Left colon (tissue), 2 donors: ENCODE results near the gene APOL2. TPM values are rescaled to one million over a fixed set of nuclear protein-coding genes. Genes with fewer than 3 reads are reported as not detected.
"Not testable (repeated sequence)": the region's sequence is repeated elsewhere in the genome, so short reads cannot be mapped to it uniquely, and the experiment has no call there.

Experiments used
- ATAC-seq: fragments of 200-7000 bp; cut with Tn5 transposase; one replicate; pipeline ENCODE4 v1.9.1; 2020; ENCODE audit warnings: mild to moderate bottlenecking, moderate library complexity
- DNase-seq, 2 donors: peaks; one replicate each; pipeline ENCODE4 v3.0.0-alpha.2; 2020
- intact Hi-C, 2 donors: fragments of 100-400 bp; cut with DNase I in 1 of 2; cut with micrococcal nuclease in 1 of 2; formaldehyde crosslinking; loops; one replicate each; pipeline versions ENCODE4 v1.11.2 to v1.14.0; 2022; cut with DNase I, micrococcal nuclease
- total RNA-seq, 2 donors: library from RNA; stranded (reverse); fragmentation: NEBNext Ultra II Directional; extraction: Animal tissue kit (Norgen Biotek cat#: 25700); gene quantifications; one replicate each; pipeline ENCODE4 v1.2.1, GENCODE V29; 2021
- donor health status: DM: no; HTN: no; CAD: no.
- donor health status: DM: yes; HTN: yes; CAD: no.

APOL2 gene
- total RNA-seq, 2 donors from 2014 or later, result 29.8 to 49.0 TPM

- intact Hi-C loops, result no loop called here
- DNase-seq (no peak), ATAC-seq (no peak)
These were observed 9.8 kb upstream of the APOL2 start for GRCh38 chr22:36249160-36249559.

GRCh38 chr22:36247955-36248354 lies 8.6 kb upstream of the APOL2 start:
- ATAC-seq (no peak), DNase-seq (no peak)
- intact Hi-C loops, result no loop called here

DNA sequence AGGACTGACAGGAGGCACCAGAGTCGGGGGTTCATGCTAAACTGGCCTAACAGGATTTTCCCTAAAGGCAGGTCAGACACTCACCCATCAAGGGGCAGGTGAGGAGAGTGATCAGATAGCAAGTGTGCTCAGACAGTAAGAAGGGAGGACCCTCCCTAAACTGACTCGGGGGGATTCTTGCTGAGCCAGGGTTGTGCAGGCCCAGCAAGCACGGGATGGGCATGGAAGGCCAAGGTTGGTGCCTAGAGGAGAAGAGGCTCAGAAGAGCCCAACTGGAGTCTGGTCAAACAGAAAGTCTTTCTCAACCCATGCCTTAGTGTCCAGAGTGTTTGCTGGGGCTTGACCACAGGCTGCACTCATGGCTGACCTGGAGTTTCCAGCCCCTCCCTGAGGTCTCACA lies 7.4 kb upstream of the APOL2 start:
- intact Hi-C loops, result no loop called here
- ATAC-seq (no peak), DNase-seq (no peak)

GRCh38 chr22:36245805-36246356 lies 6.6 kb upstream of the APOL2 start:
- ATAC-seq, result no peak

GRCh38 chr22:36244522-36245391 lies 5.4 kb upstream of the APOL2 start:
- ATAC-seq (no peak), DNase-seq (no peak)
- intact Hi-C loops, result no loop called here

More at GRCh38 chr22:36245805-36246356, 6.6 kb upstream of the APOL2 start:
- DNase-seq, result no peak
- intact Hi-C loops, result no loop called here

DNA sequence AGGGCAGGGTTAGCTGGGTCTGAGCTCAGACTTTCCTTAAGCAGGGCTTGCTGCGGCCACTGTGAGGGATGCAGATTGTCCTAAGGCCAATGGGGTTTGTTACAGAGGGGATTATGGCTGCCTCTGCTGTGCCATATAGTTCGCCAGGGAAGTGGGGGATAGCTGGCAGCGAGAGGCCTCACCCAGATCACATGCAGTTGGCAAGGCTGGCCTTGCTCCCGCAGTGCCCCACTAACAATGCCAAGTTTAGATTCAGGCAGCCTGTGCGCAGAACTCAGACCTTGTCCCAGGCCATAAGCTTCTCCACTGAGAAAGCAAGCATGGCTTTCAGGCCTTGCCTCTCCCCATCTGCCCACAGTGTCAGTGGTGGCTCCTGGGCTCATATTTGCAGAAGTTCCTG lies 4.7 kb upstream of the APOL2 start:
- no peak for ATAC-seq
- DNase-seq, result no peak
- intact Hi-C loops, result no loop called here

DNA sequence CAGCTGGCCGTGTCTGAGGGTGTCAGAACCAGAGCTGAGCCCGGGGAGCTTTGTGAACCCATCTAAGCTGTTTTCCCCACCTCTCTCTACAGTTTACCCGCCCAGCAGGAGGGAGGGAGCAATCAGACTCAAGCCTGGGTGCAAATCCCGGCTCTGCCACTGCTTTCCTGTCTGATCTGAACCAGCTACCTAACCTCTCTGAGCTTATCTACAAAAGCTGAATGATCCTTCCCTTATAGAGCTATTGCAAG lies 252 bp downstream of the APOL2 start:
- ATAC-seq (peak; percentile 44), DNase-seq (peak in 1 of 2 donors; percentile 29)
- intact Hi-C loops, result no loop called here

GRCh38 chr22:36238373-36239149 lies 766 bp downstream of the APOL2 start:
- intact Hi-C loops, result no loop called here
- peak in 1 of 2 donors; percentile 52 for DNase-seq
- peak; percentile 70 for ATAC-seq

GRCh38 chr22:36237462-36238372 lies 1.6 kb downstream of the APOL2 start:
- ATAC-seq (peak; percentile 41), DNase-seq (no peak)
- intact Hi-C loops, result no loop called here

- no peak for ATAC-seq
- intact Hi-C loops, result no loop called here
- DNase-seq, result no peak
These were observed 2.7 kb downstream of the APOL2 start for GRCh38 chr22:36236388-36237319.

DNA sequence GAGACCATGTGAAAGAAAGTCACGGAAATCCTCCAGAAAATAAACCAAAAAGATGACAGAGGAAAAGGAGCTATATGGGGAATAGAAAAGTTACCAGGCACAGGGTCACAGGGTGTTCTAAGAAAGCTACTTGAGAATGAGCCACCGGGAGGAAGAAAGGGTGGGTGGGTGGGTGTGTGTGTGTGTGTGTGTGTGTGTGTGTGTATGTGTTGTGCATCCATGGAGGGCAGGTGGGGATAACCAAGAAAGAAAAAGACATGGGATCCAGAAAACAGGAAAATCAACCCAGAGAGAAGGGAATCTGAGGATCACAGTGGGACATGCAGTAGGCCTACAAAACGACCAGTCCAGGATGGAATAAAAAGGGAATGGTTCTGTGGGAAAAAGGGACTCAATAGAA lies 3.7 kb downstream of the APOL2 start:
- DNase-seq, result no peak

GRCh38 chr22:36234919-36235318 lies 4.4 kb downstream of the APOL2 start:
- intact Hi-C loops, result no loop called here

More for the DNA sequence above, 3.7 kb downstream of the APOL2 start:
- ATAC-seq, result no peak
- intact Hi-C loops, result no loop called here

GRCh38 chr22:36234213-36234612 lies 5.1 kb downstream of the APOL2 start:
- DNase-seq (no peak), ATAC-seq (no peak)
- intact Hi-C loops, result no loop called here

More at GRCh38 chr22:36234919-36235318, 4.4 kb downstream of the APOL2 start:
- ATAC-seq, result no peak
- DNase-seq, result no peak

- intact Hi-C loops, result no loop called here
- ATAC-seq (no peak), DNase-seq (no peak)
These were observed 5.5 kb downstream of the APOL2 start for GRCh38 chr22:36233796-36234195.

- intact Hi-C loops, result no loop called here
- peak; percentile 18 for ATAC-seq
- no peak for DNase-seq
These were observed 6.5 kb downstream of the APOL2 start for GRCh38 chr22:36232715-36233401.

DNA sequence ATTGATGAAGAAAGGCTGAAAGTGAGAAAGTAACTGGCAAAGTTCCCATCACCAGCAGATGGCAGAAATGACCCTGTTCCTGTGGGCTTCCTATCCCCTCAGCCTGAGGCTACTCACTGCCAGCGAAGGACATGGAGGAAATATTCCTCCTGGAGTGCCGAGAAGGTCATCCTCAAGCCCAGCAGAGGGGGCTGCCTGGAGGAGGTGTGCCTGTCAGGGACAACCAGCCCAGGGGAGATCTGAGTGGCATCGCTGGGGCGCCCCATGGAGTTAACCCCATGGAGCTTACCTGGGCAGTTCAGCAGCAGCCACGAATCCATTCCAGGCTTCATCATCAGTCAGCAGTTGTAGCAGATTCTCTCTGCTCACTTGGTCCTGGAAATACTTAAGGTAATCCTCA lies 8.3 kb downstream of the APOL2 start:
- DNase-seq, ATAC-seq, intact Hi-C loops: not testable (repeated sequence)

DNA sequence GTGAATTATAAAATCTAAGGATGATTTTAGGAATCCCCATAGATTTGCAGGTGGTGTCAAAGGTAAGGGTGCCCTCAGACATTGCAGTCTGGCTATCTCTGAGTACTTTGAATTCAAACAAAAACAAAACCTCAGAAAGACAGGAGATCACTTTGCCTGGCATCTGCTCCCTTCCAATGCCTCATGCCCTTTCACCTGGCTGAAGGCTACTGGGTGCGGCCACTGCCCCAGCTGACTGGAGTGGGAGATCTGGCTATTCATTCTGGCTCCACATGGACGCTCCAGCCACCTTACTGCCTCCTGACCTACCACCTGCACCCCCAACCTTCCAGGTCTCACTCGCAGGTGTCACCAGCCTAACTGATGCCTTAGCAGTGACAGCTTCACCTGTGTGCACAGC lies 9.7 kb downstream of the APOL2 start:
- intact Hi-C loops, ATAC-seq, DNase-seq: not testable (repeated sequence)
